ENCODE results near the gene ABR. TPM values are rescaled to one million over a fixed set of nuclear protein-coding genes. Genes with fewer than 3 reads are reported as not detected.

ABR gene
- polyA plus RNA-seq, 1 experiment: 65.4 TPM

DNA sequence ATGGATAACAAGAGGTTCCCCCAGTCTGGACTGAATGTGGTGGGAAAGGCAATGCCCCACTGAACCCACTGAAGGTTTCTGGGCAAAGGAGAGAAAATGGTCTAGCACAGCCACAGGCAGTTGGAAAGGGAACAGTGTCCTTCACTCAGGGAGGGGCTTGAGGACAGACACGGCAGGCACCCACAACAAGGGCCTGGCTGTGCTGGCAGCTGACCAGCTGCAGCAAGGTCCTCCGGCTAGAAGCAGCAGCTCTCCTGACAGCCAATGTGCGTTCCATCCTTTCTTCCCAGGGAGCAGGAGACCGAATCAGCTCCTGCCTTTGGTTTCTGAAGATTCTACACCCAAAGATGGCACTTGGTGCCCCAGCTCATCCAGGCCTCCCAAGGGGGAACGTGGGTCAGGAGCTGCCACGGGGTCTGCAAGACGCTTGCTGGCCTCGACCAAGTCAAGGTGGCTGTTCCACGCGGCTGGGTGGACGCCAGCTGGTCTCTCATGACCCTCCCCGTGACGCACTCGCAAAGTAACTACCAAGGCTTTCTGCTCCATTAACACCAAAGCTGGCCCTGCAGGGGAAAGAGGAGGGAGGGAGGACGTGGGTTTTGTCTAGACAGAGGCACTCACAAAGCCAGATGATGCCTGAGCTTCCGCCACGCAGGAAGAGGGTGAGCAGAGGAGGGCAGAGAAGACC, 11.1 kb downstream of the ABR start:
- Histone ChIP-seq H3K36me3 (ENCODE audit: control insufficient read depth, insufficient read depth, low read length) (no peaks in the 10 kb centered on the region), H3K27me3 (ENCODE audit: control insufficient read depth, insufficient read depth, low read length) (no peaks in the 10 kb centered on the region), H3K4me3 (ENCODE audit: low read depth, low read length) (no peak overlapping the region)
- POLR2A ChIA-PET: no interaction called here
- no peak for TF ChIP-seq CTCF (IDR thresholded peaks at IDR 0.05; ENCODE audit: insufficient read depth, low read depth, low read length)
- CTCF ChIA-PET: no interaction called here
- DNase-seq (ENCODE audit: low read depth): no peak

DNA sequence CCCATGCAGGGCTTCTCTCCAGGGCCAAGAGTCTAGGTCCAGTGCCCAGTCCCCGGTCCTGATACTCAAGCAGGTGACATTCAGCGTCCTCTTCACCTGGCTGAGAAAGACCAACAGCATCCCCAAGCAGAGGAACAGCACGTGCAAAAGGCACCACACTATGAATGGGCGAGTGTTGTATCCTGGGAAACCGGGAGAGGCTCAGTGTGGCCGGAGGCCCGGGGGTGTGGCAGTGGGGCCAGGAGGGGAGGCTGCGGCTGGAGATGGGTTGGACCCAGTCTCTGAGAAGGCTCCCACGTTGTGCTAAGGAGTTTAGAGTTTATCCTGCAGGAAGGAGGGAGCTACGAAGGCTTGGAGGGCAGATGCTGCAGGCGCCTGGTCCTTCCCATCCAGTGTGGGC, 13.5 kb downstream of the ABR start:
- DNase-seq (ENCODE audit: low read depth): no peak
- TF ChIP-seq CTCF (IDR thresholded peaks at IDR 0.05; ENCODE audit: insufficient read depth, low read depth, low read length): no peak
- ChIA-PET POLR2A (no interaction called here), CTCF (interaction anchor here (1.1 to 1.3 kb wide), 2 partner anchors 16 to 21 kb away, joined by 3 to 5 read pairs; no protein-coding TSS in a partner anchor)
- Histone ChIP-seq H3K36me3 (ENCODE audit: control insufficient read depth, insufficient read depth, low read length) (no peaks in the 10 kb centered on the region), H3K4me3 (ENCODE audit: low read depth, low read length) (no peak overlapping the region), H3K27me3 (ENCODE audit: control insufficient read depth, insufficient read depth, low read length) (no peaks in the 10 kb centered on the region)

GRCh38 chr17:1165836-1166235, 13.9 kb downstream of the ABR start:
- no peak for TF ChIP-seq CTCF (IDR thresholded peaks at IDR 0.05; ENCODE audit: insufficient read depth, low read depth, low read length)
- H3K27me3 ChIP-seq (ENCODE audit: control insufficient read depth, insufficient read depth, low read length): no peaks in the 10 kb centered on the region
- H3K4me3 ChIP-seq (ENCODE audit: low read depth, low read length): no peak overlapping the region
- no peaks in the 10 kb centered on the region for H3K36me3 ChIP-seq (ENCODE audit: control insufficient read depth, insufficient read depth, low read length)
- POLR2A ChIA-PET: no interaction called here
- CTCF ChIA-PET: interaction anchor here (1.2 to 1.3 kb wide), 2 partner anchors 12 to 16 kb away, joined by 4 to 5 read pairs; no protein-coding TSS in a partner anchor
- no peak for DNase-seq (ENCODE audit: low read depth)

DNA sequence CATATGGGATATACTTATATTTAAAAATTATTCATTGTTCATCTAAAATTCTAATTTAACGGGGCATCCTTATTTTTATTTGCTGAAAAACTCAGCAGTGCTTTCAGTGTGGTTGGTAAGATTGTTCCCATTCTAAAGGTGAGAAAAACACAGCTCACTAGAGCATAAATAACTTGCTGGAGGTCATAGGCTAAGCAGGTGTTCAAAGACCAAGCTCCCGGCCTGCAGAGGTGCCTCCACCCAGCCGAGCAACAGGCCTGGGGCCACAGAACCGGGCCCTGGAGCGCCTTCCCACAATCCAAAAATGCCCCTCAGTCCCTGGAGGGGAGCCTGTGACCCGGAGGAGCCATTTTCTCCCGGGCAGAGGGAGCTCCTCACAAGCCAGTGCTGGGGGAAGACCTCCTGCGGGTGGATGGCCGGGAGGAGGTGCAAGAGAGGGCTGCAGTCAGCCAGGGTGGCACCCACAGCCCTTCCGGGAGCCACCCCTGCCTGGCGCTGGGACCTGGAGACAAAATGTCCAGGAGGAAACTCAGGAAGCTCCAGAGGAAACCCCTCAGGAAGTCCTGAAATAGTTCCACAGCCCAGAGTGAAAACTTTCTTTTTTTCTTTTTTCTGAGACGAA, 14.7 kb downstream of the ABR start:
- POLR2A ChIA-PET: no interaction called here
- DNase-seq (ENCODE audit: low read depth): no peak
- no peak for TF ChIP-seq CTCF (IDR thresholded peaks at IDR 0.05; ENCODE audit: insufficient read depth, low read depth, low read length)
- Histone ChIP-seq H3K4me3 (ENCODE audit: low read depth, low read length) (no peak overlapping the region), H3K36me3 (ENCODE audit: control insufficient read depth, insufficient read depth, low read length) (no peaks in the 10 kb centered on the region), H3K27me3 (ENCODE audit: control insufficient read depth, insufficient read depth, low read length) (no peaks in the 10 kb centered on the region)
- CTCF ChIA-PET: interaction anchor here (1.2 kb wide), 1 partner anchor 13 kb away, joined by 4 read pairs; no protein-coding TSS in a partner anchor

- CTCF ChIA-PET: interaction anchor here (1.2 kb wide), 2 partner anchors 15 to 25 kb away, joined by 4 to 5 read pairs; no protein-coding TSS in a partner anchor
- H3K36me3 ChIP-seq (ENCODE audit: control insufficient read depth, insufficient read depth, low read length): 0 out of 2 replicates have a peak, but pooled peaks cover 1% of the 10 kb centered on the region
- no peak for TF ChIP-seq CTCF (IDR thresholded peaks at IDR 0.05; ENCODE audit: insufficient read depth, low read depth, low read length)
- no peak for DNase-seq (ENCODE audit: low read depth)
- H3K27me3 ChIP-seq (ENCODE audit: control insufficient read depth, insufficient read depth, low read length): no peaks in the 10 kb centered on the region
- POLR2A ChIA-PET: no interaction called here
- no peak overlapping the region for H3K4me3 ChIP-seq (ENCODE audit: low read depth, low read length)
Observed at GRCh38 chr17:1162116-1162855, 17.5 kb downstream of the ABR start.

Data from BJ (cell line).